Neural cell (in vitro differentiated cells): ENCODE results near the gene ASIC2. TPM values are rescaled to one million over a fixed set of nuclear protein-coding genes. Genes with fewer than 3 reads are reported as not detected.

Experiments
- H2AFZ ChIP-seq: fragments of 200-600, 300-800 bp; sonication (generic), shearing (Covaris generic); 2 replicates; pipeline ENCODE4 v1.6.0; 2014; ENCODE audit warnings: low read depth, mild to moderate bottlenecking, antibody characterized with exemption, low read length, moderate library complexity
- H3F3A ChIP-seq: fragments of 200-600 bp; shearing (Covaris generic); 2 replicates; pipeline ENCODE4 v1.6.1; 2016; ENCODE audit warnings: mild to moderate bottlenecking, moderate library complexity, mixed read lengths, antibody characterized with exemption, low read length; ENCODE audit not compliant: insufficient read depth, poor library complexity, severe bottlenecking
- H3K27ac ChIP-seq: fragments of 200-600, 300-800 bp; sonication (generic), shearing (Covaris generic); 2 replicates; pipeline ENCODE4 v1.5.1; 2014; ENCODE audit warnings: mild to moderate bottlenecking, low read length, moderate library complexity
- H3K27me3 ChIP-seq: fragments of 300-800, 200-600 bp; sonication (generic), shearing (Covaris generic); 2 replicates; pipeline ENCODE4 v1.6.0; 2014; ENCODE audit warnings: mild to moderate bottlenecking, low read depth, low read length, moderate library complexity; ENCODE audit not compliant: insufficient read depth
- H3K36me3 ChIP-seq: fragments of 300-800, 200-600 bp; sonication (generic), shearing (Covaris generic); 2 replicates; pipeline ENCODE4 v1.5.1; 2014; ENCODE audit warnings: mild to moderate bottlenecking, antibody characterized with exemption, low read length, moderate library complexity; ENCODE audit not compliant: insufficient read depth
- H3K4me2 ChIP-seq: fragments of 300-800, 200-600 bp; sonication (generic), shearing (Covaris generic); 2 replicates; pipeline ENCODE4 v1.6.0; 2014; ENCODE audit warnings: mild to moderate bottlenecking, low read length
- H3K4me3 ChIP-seq: fragments of 300-800, 200-600 bp; sonication (generic), shearing (Covaris generic); 2 replicates; pipeline ENCODE4 v1.5.1; 2014; ENCODE audit warnings: mild to moderate bottlenecking, low read length, moderate library complexity
- H3K79me2 ChIP-seq: fragments of 200-600 bp; shearing (Covaris generic); replicated peaks from 2 replicates; pipeline ENCODE4 v1.6.0; 2014; ENCODE audit warnings: mild to moderate bottlenecking, low read length, moderate library complexity; ENCODE audit not compliant: insufficient read depth
- H3K9ac ChIP-seq: fragments of 300-800, 200-600 bp; sonication (generic), shearing (Covaris generic); 2 replicates; pipeline ENCODE4 v1.6.1; 2016; ENCODE audit warnings: mild to moderate bottlenecking, low read length, mixed read lengths
- H3K9me2 ChIP-seq: fragments of 200-600 bp; shearing (Covaris generic); 2 replicates; pipeline ENCODE4 v1.6.1; 2016; ENCODE audit warnings: mild to moderate bottlenecking, low read length, mixed read lengths; ENCODE audit not compliant: insufficient read depth
- H3K9me3 ChIP-seq: fragments of 200-600, 300-800 bp; sonication (generic), shearing (Covaris generic); 2 replicates; pipeline ENCODE4 v1.6.1; 2016; ENCODE audit warnings: mild to moderate bottlenecking, mixed run types, low read length, moderate library complexity, mixed read lengths
- H4K20me1 ChIP-seq: fragments of 200-600 bp; shearing (Covaris generic); 2 replicates; pipeline ENCODE4 v1.6.1; 2016; ENCODE audit warnings: mild to moderate bottlenecking, mixed run types; ENCODE audit not compliant: insufficient read depth
- CTCF ChIP-seq: fragments of 450-650 bp; IDR thresholded peaks from 2 replicates; pipeline ENCODE4 v1.5.1; 2014; ENCODE audit warnings: antibody characterized with exemption, mild to moderate bottlenecking, moderate library complexity; ENCODE audit not compliant: poor library complexity, severe bottlenecking
- EP300 ChIP-seq: fragments of 450-650 bp; conservative IDR thresholded peaks from 2 replicates; pipeline ENCODE4 v1.6.1; 2014; ENCODE audit warnings: antibody characterized with exemption, mild to moderate bottlenecking, moderate library complexity; ENCODE audit not compliant: poor library complexity, severe bottlenecking
- EZH2 ChIP-seq: fragments of 200-600, 300-800 bp; shearing (Covaris generic), sonication (generic); IDR thresholded peaks from 2 replicates; pipeline ENCODE4 v1.6.1; 2014; ENCODE audit warnings: antibody characterized with exemption, low read length, borderline replicate concordance, mild to moderate bottlenecking; ENCODE audit not compliant: insufficient read depth, poor library complexity, severe bottlenecking
- MXI1 ChIP-seq: fragments of 450-650 bp; conservative IDR thresholded peaks from 2 replicates; pipeline ENCODE4 v1.6.1; 2014; ENCODE audit warnings: antibody characterized with exemption, mild to moderate bottlenecking; ENCODE audit not compliant: poor library complexity, severe bottlenecking
- POLR2AphosphoS5 ChIP-seq: IDR thresholded peaks from 2 replicates; pipeline ENCODE4 v1.6.1; 2012
- RAD21 ChIP-seq: fragments of 450-650 bp; conservative IDR thresholded peaks from 2 replicates; pipeline ENCODE4 v1.6.1; 2014; ENCODE audit warnings: antibody characterized with exemption, mild to moderate bottlenecking, moderate library complexity
- REST ChIP-seq: IDR thresholded peaks from 2 replicates; pipeline ENCODE4 v1.6.1; 2012; ENCODE audit warnings: borderline replicate concordance
- SMC3 ChIP-seq: fragments of 450-650 bp; conservative IDR thresholded peaks from 2 replicates; pipeline ENCODE4 v1.6.1; 2014; ENCODE audit warnings: antibody characterized with exemption, mild to moderate bottlenecking, moderate library complexity; ENCODE audit not compliant: poor library complexity
- TAF1 ChIP-seq: IDR thresholded peaks from 2 replicates; pipeline ENCODE4 v1.6.1; 2012; ENCODE audit warnings: low read depth
- polyA plus RNA-seq: library from polyadenylated mRNA; depleted of rRNA; stranded (reverse); fragments of >200 nt; gene quantifications from 2 replicates; pipeline ENCODE4 v1.2.3, GENCODE V29; 2014

The ASIC2 gene
- polyA plus RNA-seq, 1 donor from 2014 or later, result 2.4 TPM

GRCh38 chr17:33210285-33210684 lies 82.8 kb downstream of the ASIC2 start:
- Histone ChIP-seq H3K9me3 (no peaks in the 10 kb centered on the region), H3K9me2 (no peaks in the 10 kb centered on the region), H3K36me3 (no peaks in the 10 kb centered on the region), H3K79me2 (no peaks in the 10 kb centered on the region), H4K20me1 (no peaks in the 10 kb centered on the region), H3K27me3 (no peaks in the 10 kb centered on the region), H3K4me2 (no peak overlapping the region), H3K4me3 (no peak overlapping the region), H3F3A (no peaks in the 10 kb centered on the region), H2AFZ (no peak overlapping the region), H3K27ac (no peak overlapping the region), H3K9ac (no peak overlapping the region)
- TF ChIP-seq CTCF (no peak), RAD21 (no peak), REST (no peak), EZH2 (no peak), TAF1 (no peak), EP300 (no peak), SMC3 (no peak), POLR2AphosphoS5 (no peak), MXI1 (no peak)

- Histone ChIP-seq H3K79me2 (no peaks in the 10 kb centered on the region), H3K4me3 (no peak overlapping the region), H4K20me1 (no peaks in the 10 kb centered on the region), H2AFZ (no peak overlapping the region), H3K9ac (no peak overlapping the region), H3K27ac (no peak overlapping the region), H3K4me2 (no peak overlapping the region), H3F3A (no peaks in the 10 kb centered on the region), H3K9me3 (no peaks in the 10 kb centered on the region), H3K27me3 (no peaks in the 10 kb centered on the region), H3K9me2 (no peaks in the 10 kb centered on the region), H3K36me3 (no peaks in the 10 kb centered on the region)
- no peak for TF ChIP-seq SMC3
- TF ChIP-seq REST, result no peak
- no peak for TF ChIP-seq EP300
- TF ChIP-seq EZH2, result no peak
- TF ChIP-seq RAD21, result no peak
- no peak for TF ChIP-seq POLR2AphosphoS5
- TF ChIP-seq CTCF, result no peak
- no peak for TF ChIP-seq MXI1
Observed at GRCh38 chr17:33209671-33210070, 83.4 kb downstream of the ASIC2 start.
